Stimulated activated CD4-positive, alpha-beta T cell treated with anti-CD3 and anti-CD28 coated beads, TNF-alpha, amount 100 ng/mL, for 48 hours (primary cell): ENCODE data around the gene MRPL27.
A peak's percentile ranks its signal among the peaks of the same experiment; 100 is the strongest.
"Not testable (repeated sequence)": the region's sequence is repeated elsewhere in the genome, so short reads cannot be mapped to it uniquely, and the experiment has no call there.

Experiments
- DNase-seq, 3 donors: peaks; one replicate each; pipeline ENCODE4 v3.0.0-alpha.2; 2020; ENCODE audit warnings: low read depth in 3 of 3

The MRPL27 gene

GRCh38 chr17:50372758-50373556, at the start of gene MRPL27, which contains the start of gene EME1:
MRPL27 (minus strand) TSS chr17:50373184; CDS start chr17:50373170, 14 bp downstream.
EME1 (plus strand) TSS chr17:50373229; CDS start chr17:50375209, 1,980 bp downstream.
- DNase-seq, result peak; percentile 74 to 79 (median 75)

GRCh38 chr17:50422738-50423137, 49.8 kb upstream of the MRPL27 start:
- no peak for DNase-seq

- DNase-seq, result no peak
These were observed 48.5 kb upstream of the MRPL27 start for GRCh38 chr17:50421308-50422051.

DNA sequence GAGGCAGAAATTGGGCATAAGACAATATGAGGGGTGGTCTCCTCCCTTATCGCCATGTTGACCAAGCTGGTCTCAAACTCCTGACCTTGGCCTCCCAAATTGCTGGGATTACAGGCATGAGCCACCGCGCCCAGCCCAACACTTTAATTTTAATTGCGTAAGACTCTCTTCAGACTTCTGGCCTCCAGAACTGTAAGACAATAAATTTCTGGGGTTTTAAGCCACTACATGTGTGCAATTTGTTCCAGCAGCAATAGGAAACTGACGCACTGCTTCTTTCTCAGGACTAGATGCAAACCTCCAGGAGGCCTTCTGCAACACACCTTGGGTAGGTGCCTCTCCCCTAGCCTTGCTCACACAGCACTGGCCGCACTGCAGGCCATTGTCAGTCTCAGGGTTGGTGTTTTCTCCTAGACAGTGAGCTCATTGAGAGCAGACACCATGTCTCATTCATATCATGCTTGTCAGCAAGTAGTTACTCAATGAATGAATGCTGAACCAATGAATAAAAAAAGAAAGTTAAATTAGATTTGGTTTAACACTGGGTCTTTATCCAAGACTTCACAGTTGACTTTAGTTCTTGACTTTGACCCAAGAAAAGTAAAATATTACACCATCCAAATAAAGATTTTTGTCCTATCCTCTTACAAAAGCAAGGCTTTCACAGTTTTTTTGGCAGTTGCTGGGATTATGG, 47.6 kb upstream of the MRPL27 start:
- no peak for DNase-seq

- not testable (repeated sequence) for DNase-seq
These were observed 46.6 kb upstream of the MRPL27 start for GRCh38 chr17:50419577-50419976.

GRCh38 chr17:50414808-50415207, 41.8 kb upstream of the MRPL27 start:
- DNase-seq, result no peak

- DNase-seq, result no peak
These were observed 39.3 kb upstream of the MRPL27 start for GRCh38 chr17:50412188-50412732.

GRCh38 chr17:50407921-50408320, 34.9 kb upstream of the MRPL27 start:
- DNase-seq, result no peak

- DNase-seq, result no peak
These were observed 33.6 kb upstream of the MRPL27 start for GRCh38 chr17:50406578-50406977.

DNA sequence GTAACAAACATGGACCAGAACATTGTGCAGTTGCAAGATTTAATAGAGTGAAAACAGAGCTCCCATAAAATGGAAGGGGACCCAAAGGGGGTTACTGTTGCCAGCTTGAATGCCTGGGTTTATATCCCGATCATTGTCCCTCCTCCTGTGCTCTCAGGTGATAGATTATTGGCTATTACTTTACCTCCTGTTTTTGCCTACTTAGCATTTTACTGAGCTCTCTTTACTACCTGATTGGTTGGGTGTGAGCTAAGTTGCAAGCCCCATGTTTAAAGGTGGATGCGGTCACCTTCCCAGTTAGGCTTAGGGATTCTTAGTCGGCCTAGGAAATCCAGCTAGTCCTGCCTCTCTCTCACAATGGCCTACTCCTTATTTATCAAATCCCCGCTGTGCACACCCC, 32.4 kb upstream of the MRPL27 start:
- DNase-seq, result not testable (repeated sequence)

DNA sequence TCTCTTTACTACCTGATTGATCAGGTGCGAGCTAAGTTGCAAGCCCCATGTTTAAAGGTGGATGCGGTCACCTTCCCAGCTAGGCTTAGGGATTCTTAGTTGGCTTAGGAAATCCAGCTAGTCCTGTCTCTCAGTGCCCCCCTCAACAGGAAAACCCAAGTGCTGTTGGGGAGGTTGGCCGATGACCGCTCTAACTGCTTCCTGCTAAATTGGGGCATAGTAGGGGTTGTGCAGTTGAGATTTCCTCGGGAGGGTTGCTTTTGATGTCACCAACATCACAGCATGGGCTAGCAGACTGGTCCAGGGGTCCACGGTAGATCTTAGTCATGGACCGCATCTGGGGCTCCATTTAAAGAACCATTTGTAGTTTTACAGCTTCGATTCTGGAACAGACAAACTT, 26.6 kb upstream of the MRPL27 start:
- not testable (repeated sequence) for DNase-seq

DNA sequence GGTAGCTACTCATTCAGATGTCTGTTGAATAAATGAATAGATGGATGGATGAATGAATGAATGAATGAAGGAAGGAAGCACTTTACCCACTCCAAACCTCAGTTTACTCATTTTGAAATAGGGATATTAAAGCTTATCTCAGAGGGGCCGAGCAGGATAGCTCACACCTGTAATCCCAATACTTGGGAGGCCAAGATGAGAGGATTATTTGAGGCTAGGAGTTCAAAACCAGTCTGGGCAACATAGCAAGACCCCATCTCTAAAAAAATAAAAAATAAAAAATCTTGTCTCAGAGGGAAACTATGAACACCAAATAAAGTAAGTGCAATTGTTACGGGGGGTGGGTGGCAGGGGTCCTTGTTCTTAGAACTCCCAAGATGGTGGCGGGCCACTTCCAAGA, 25.7 kb upstream of the MRPL27 start:
- DNase-seq, result not testable (repeated sequence)

DNA sequence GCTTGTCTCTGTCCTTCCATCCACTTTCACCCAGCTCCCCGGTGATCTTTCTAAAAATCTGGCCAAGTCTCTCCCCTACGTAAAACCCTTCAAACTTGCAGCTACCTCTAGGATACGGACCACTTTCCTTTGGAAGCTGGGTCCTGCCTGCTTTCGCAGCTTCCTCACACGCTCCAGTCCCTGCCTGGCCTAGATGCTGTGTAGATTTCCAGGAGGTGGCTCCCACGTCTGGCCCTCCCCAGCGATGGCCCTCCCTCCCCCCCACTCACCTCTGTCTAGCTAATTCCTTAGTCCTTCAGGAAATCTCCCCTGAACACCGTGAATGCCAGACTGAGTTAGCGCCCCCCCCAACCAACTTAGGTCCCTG, 24.9 kb upstream of the MRPL27 start:
- DNase-seq, result no peak

DNA sequence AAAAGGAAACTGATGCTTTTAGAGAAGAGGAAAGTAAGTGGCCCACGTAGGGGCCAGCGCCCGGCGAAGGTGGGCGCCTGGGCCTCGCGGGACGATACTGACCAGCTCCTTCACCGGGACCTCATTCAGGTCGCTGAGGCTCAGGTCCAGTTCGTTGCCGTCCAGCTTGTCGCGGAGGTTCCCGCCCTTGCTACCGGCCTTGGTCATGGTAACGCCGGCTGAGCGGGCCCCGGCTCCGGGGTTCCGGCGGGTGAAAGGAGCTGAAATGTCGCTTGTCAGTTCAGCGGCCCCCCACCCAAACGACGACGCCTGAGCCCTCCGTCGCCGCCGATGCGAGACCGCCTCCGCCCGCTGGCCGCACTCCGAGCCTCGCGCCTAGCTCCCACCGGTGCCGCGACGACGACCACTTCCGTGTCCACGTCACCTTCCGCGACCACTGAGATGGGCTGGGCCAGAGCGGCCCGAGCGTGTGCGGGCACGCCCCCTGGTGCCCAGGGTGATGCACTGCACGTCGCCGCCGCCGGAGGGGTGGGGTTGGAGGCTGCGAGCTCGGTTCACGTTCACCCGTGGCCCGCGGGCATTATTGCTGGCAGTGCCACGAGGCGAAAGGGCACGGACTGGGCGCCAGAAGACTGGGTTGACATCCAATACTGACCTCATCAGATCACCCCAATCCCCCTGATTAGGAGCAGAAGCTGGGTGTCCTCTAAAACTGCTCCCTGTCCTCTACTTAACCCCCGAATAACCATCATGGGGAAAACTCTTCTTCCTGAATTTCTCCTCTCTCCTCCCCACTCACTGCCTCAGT, 24.3 kb upstream of the MRPL27 start, which contains the start of gene LRRC59:
LRRC59 (minus strand) TSS at position 413 of the 808 bp plus-strand sequence; CDS start at position 207, 206 bp downstream.
- DNase-seq, result peak; percentile 79 to 90 (median 87)

GRCh38 chr17:50396261-50397110, 23.5 kb upstream of the MRPL27 start:
- DNase-seq, result peak in 1 of 3 donors; percentile 11

DNA sequence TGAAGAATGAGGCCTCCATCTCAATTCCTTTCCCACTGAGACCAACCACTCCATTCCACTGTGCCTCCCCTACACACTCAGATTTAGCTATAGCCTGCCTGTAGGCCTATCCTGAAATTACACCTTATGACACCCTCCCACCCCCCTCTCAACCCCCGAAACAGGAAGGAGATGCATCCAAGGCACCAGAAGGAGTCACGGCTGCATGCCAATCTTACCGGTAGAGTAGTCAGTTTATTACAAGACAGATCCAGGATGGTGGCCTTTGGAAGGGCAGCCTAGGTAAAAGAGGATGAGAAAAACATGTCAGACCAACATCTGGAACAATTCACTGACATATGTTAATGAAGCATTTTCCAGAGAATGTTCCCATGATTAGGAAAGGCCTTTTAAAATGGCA, 21.7 kb upstream of the MRPL27 start:
- no peak for DNase-seq

DNA sequence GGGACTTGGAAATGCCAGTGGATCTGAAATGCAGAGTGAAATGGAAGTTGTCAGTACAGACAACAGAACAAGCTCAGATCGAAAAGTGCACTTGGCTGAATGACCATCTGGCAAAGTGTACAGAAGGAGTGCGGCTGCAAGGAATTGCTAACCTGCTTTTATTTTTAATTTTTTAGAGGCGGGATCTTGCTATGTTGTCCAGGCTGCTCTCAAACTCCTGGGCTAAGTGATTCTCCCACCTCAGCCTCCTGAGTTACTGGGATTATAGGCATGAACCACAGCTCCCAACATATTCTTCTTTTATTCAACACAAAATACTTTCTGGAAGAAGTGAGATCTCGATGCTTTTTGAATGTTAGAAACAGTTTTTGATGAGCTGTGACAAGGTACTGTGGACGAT, 20.7 kb upstream of the MRPL27 start:
- DNase-seq, result no peak

DNA sequence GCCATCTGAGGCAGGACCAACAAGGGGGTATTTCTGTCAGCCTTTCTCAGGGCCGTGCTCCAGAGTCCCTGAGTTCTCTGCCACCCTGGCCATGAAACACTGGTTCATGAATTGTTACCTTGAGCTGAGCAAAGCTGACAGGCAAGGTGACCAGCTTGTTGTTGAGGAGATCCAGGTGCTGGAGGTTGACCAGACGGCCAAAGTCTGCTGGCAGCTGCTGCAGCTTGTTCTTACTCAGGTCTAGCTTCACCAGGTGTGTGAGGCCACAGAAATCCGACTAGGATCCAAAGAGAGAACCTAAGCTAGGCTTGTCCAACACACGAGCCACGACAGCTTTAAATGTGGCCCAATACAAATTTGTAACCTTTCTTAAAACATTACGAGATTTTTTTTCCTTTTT, 19.6 kb upstream of the MRPL27 start:
- DNase-seq, result no peak

- DNase-seq, result no peak
These were observed 16.6 kb upstream of the MRPL27 start for GRCh38 chr17:50389534-50389933.

DNA sequence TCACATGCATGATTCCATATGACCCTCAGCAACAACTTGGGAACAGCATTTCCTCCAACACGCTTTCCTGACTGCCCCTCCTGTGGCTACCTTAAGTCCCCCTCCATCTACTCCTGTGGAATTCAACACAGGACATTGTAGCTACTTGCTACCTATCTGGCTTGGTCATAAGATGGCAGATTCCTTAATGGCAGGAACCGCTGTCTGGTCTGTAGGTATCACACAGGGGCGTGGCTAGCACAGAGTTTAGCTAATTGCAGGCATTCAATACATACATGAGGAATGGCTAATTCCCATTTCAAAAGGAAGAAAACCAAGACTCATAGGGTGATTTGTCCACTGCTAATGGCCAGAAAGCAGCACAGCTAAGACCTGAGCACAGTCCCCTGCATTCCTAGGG, 15.7 kb upstream of the MRPL27 start:
- no peak for DNase-seq
